Type B pancreatic cell (in vitro differentiated cells): ENCODE measurements around the gene SMIM13. TPM values are rescaled to one million over a fixed set of nuclear protein-coding genes. Genes with fewer than 3 reads are reported as not detected.
"Not testable (repeated sequence)": the region's sequence is repeated elsewhere in the genome, so short reads cannot be mapped to it uniquely, and the experiment has no call there.

Experiments used
- DNase-seq: peaks from one replicate; pipeline ENCODE4 v3.0.0; 2021; ENCODE audit warnings: mixed read lengths; ENCODE audit not compliant: unreplicated experiment; ENCODE audit errors: extremely low spot score
- H3K27ac Mint-ChIP-seq: 2 replicates; pipeline ENCODE4 v1.8.0; 2021; ENCODE audit warnings: mild to moderate bottlenecking, mixed read lengths
- H3K27me3 Mint-ChIP-seq: 2 replicates; pipeline ENCODE4 v1.8.0; 2021; ENCODE audit warnings: mixed read lengths
- H3K36me3 Mint-ChIP-seq: 2 replicates; pipeline ENCODE4 v1.8.0; 2021; ENCODE audit warnings: mixed read lengths
- H3K4me1 Mint-ChIP-seq: one replicate; pipeline ENCODE4 v1.8.0; 2021; ENCODE audit warnings: mixed read lengths; ENCODE audit not compliant: unreplicated experiment
- H3K4me3 Mint-ChIP-seq: 2 replicates; pipeline ENCODE4 v1.8.0; 2021; ENCODE audit warnings: mild to moderate bottlenecking, mixed read lengths
- H3K9me3 Mint-ChIP-seq: 2 replicates; pipeline ENCODE4 v1.8.0; 2021; ENCODE audit warnings: mixed read lengths
- CTCF ChIP-seq: fragments of 200-600 bp; sonication (generic); conservative IDR thresholded peaks from 2 replicates; pipeline ENCODE4 v1.5.0; 2021; ENCODE audit warnings: antibody characterized with exemption, mild to moderate bottlenecking
- total RNA-seq: library from RNA; stranded (reverse); gene quantifications from 2 replicates; pipeline ENCODE4 v1.2.1, GENCODE V29; 2021; ENCODE audit warnings: low replicate concordance

Gene SMIM13
- total RNA-seq, 1 donor from 2014 or later, result 13.9 TPM

GRCh38 chr6:11113038-11113437, 19.4 kb downstream of the SMIM13 start:
- Mint-ChIP-seq H3K36me3 (peaks cover 9% of the 10 kb centered on the region), H3K4me3 (no peak overlapping the region), H3K27ac (no peak overlapping the region), H3K27me3 (no peaks in the 10 kb centered on the region), H3K4me1 (peaks cover 21% of the 10 kb centered on the region), H3K9me3 (no peaks in the 10 kb centered on the region)
- DNase-seq, result no peak
- TF ChIP-seq CTCF, result no peak

DNA sequence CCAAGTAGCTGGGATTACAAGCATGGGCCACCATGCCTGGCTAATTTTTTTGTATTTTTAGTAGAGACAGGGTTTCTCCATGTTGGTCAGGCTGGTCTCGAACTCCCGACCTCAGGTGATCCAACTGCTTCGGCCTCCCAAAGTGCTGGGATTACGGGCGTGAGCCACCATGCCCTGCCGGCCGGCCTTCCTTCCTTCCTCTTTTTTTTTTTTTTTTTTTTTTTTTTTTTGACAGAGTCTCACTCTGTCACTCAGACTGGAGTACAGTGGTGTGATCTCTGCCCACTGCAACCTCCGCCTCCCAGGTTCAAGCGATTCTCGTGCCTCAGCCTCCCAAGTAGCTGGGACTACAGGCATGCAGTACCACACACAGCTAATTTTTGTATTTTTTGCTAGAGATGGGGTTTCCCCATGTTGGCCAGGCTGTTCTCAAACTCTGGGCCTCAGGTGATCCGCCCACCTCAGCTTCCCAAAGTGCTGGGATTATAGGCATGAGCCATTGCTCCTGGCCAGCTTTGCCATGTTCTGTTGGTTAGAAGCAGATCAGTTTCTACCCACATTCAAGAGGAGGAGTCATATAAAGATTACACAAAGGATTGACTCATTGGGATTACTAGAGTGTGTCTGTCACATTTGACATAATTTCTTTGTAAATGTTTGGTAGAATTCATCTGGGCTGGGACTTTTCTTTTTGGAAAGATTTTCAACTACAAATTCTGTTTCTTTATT, 22.3 kb downstream of the SMIM13 start:
- not testable (repeated sequence) for H3K4me3 Mint-ChIP-seq, H3K9me3 Mint-ChIP-seq, H3K27me3 Mint-ChIP-seq, DNase-seq, H3K27ac Mint-ChIP-seq
- Mint-ChIP-seq H3K36me3 (peaks cover 11% of the 10 kb centered on the region), H3K4me1 (peaks cover 25% of the 10 kb centered on the region)

GRCh38 chr6:11120271-11121005, 26.8 kb downstream of the SMIM13 start:
- H3K4me1 Mint-ChIP-seq, result peaks cover 25% of the 10 kb centered on the region
- no peak overlapping the region for H3K4me3 Mint-ChIP-seq
- peaks cover 9% of the 10 kb centered on the region for H3K36me3 Mint-ChIP-seq
- no peaks in the 10 kb centered on the region for H3K27me3 Mint-ChIP-seq
- H3K9me3 Mint-ChIP-seq, result no peaks in the 10 kb centered on the region
- no peak for TF ChIP-seq CTCF
- H3K27ac Mint-ChIP-seq, result peak overlapping the region; percentile 26
- DNase-seq, result no peak

GRCh38 chr6:11121851-11122250, 28.2 kb downstream of the SMIM13 start:
- Mint-ChIP-seq H3K36me3 (peaks cover 14% of the 10 kb centered on the region), H3K27ac (no peak overlapping the region)

GRCh38 chr6:11122380-11122779, 28.7 kb downstream of the SMIM13 start:
- TF ChIP-seq CTCF, result no peak
- Mint-ChIP-seq H3K4me3 (no peak overlapping the region), H3K36me3 (peaks cover 17% of the 10 kb centered on the region), H3K9me3 (peaks cover 8% of the 10 kb centered on the region), H3K27ac (no peak overlapping the region), H3K27me3 (no peaks in the 10 kb centered on the region), H3K4me1 (peaks cover 25% of the 10 kb centered on the region)
- DNase-seq, result no peak

More at GRCh38 chr6:11121851-11122250, 28.2 kb downstream of the SMIM13 start:
- H3K27me3 Mint-ChIP-seq, result no peaks in the 10 kb centered on the region
- H3K9me3 Mint-ChIP-seq, result peaks cover 6% of the 10 kb centered on the region
- peaks cover 25% of the 10 kb centered on the region for H3K4me1 Mint-ChIP-seq
- no peak for TF ChIP-seq CTCF
- H3K4me3 Mint-ChIP-seq, result no peak overlapping the region
- DNase-seq, result no peak

- no peak for DNase-seq
- peaks cover 27% of the 10 kb centered on the region for H3K4me1 Mint-ChIP-seq
- no peaks in the 10 kb centered on the region for H3K27me3 Mint-ChIP-seq
- TF ChIP-seq CTCF, result peak; percentile 68
- no peak overlapping the region for H3K4me3 Mint-ChIP-seq
- H3K9me3 Mint-ChIP-seq, result peaks cover 9% of the 10 kb centered on the region
- peaks cover 18% of the 10 kb centered on the region for H3K36me3 Mint-ChIP-seq
- no peak overlapping the region for H3K27ac Mint-ChIP-seq
These were observed 30.3 kb downstream of the SMIM13 start for GRCh38 chr6:11123978-11124377.
